Activated T-helper 9 cell treated with anti-CD3 and anti-CD28 coated beads, Interleukin-2, amount 50 U/mL, for 16 hours (primary cell): ENCODE data around the gene ARHGEF7.

ENCODE experiments used
- DNase-seq: peaks from one replicate; pipeline ENCODE4 v3.0.0-alpha.2; 2020; ENCODE audit warnings: low read depth

ARHGEF7 gene

DNA sequence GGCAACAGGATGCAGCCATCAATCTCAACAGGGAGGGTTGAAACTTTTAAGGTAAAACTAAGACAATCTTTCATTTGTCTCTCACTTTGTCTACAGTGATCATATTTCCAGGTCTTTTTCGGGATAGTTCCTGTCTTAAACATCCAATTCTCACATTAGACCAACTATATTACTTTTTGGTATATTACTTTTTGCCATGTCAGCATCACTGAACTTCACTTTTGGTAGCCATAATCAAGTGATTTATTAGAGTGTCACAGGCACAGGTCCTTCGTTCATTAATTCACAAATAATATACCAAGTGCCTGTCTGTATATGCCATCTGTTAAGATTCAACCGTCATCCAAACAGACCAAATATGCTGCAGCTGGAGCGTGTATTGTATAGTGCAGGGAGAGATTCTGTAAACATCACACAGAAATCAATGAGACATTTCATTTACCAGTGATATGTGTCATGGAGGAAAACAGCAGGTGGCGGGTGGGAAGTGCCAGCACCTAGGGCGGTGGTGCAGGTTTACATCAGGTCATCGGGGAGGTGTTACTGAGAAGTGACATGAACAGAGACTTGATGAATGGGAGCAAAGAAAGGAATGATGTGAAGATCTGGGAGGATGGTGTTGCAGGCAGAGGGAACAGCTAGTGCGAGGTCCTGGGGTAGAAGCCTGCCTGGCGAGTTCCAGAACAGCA lies 24.9 kb downstream of the ARHGEF7 start:
- DNase-seq: no peak

DNA sequence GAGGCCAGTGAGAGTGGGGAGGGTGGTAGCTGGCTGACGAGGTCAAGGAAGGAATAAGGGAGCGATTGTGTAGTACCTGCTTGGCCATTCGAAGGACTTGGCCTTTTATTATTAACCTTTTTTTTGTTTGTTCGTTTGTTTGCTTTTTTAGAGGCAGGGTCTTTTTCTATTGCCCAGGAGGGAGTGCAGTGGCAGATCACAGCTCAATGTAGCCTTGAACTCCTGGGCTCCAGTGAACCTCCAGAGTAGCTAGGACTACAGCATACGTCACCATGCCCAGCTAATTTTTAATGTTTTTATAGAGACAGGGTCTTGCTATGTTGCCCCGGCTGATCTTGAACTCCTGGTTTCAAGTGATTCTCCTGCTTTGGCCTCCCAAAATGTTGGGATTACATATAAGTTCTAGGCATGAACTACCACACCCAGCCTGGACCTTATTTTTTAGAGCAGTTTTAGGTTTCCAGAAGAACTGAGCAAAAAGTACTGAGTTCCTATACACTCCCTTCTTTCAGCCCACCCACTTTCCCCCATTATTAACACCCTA lies 25.5 kb downstream of the ARHGEF7 start:
- DNase-seq: no peak

DNA sequence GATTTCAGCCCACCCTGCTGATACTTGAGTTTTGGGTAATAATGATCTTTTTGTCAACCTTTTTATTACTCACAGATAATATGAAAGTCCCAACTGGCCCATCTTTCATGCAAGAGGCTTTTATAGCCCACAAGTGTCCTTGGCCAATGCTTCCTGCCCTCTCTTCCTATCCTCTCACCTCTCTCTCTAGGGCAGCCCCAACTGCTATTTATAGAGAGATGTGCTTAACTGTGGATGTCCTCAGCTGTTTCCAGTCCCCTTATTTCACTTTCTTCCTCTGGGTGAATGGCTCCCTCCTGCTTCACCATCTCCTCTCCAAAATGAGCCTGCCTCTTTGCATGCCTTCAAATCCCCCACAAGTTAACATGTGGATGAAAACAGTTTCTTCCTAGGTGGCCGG lies 27.4 kb downstream of the ARHGEF7 start:
- no peak for DNase-seq

DNA sequence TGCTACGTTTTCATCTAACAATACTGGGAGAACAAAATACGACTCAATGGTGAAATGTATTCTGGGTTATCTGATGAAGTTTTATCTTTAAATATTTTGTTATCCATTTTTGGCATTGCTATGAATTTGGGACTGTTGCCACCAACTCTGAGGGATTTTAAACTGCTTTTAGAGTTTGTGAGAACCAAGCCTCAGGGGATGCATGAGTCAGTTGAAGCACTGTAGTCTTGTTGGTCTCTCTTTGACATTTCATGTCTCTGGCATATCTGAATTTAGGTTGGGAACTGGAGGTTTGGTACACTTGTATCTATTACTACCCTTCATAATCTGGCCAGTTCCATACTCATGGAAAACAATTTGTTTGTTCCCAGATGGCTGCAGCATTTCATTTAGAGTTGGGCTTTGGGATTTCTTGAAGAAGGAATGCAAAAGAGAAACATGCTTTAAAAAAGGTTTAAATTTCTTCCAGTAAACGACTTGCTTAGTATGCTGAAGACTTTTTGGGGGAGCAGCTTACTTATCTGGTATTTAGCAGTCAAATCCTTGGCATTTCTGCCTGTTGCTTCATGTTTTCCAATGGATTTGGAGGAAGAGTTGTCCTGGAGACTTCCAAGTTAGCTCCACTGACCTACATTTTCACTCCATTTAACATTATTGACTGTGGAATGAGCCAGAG lies 28.9 kb downstream of the ARHGEF7 start:
- no peak for DNase-seq

DNA sequence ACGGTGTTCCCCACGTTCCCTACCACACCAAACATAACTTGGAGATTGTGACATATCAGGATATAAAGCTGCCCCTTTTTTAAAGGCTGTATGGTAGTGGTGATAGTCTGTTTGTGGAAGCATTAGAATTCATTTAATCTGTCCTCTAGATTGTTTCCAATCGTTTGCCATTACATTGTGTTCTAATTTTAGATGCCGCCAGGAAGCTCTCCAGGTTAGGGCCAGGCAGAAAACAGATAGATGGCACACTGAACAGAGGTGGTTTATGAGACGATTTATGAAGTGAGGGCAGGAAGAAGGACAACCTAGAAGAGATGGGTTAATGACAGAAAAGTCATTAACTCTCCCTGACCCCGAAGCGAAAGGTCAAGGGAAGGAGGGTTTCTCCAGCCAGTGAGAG lies 30.0 kb downstream of the ARHGEF7 start:
- DNase-seq: no peak

DNA sequence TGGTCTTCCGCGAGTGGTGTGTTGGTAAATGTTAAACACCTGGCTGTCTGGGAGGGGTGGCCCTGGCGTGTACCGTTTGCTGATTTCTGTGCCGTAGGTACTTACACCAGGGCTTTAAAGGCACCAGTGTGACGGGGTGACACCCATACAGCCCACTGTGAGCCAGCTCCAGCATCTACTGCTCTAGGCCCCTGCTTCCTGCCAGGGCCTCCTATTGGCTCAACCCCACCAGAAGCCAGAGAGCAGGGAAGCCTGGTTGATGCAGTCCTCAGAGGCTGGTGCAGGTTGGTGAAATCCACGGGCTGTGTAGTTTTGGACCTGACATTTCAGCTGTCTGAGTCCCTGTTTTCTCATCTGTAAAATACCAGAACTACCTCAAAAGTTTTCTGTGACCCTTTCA lies 30.4 kb downstream of the ARHGEF7 start:
- DNase-seq: no peak

DNA sequence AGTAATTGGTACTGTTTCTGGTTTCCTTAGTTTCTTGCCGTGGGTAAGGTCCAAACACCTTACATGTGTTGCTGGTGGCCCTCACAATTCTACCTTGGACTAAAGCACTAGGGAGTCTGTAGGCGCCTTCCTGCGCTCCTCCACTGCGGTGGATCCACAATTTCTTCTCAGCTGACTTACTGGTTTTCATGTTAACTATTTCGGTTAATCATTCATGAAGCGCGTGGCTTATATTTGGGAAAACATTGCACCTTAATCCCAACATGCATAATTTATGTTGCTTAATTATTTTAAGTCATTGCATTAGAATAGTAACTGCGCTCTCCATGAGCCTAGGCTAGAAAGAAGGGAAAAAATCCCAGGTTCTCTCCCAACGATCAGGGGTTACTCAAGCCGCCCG lies 37.7 kb downstream of the ARHGEF7 start:
- DNase-seq: no peak

DNA sequence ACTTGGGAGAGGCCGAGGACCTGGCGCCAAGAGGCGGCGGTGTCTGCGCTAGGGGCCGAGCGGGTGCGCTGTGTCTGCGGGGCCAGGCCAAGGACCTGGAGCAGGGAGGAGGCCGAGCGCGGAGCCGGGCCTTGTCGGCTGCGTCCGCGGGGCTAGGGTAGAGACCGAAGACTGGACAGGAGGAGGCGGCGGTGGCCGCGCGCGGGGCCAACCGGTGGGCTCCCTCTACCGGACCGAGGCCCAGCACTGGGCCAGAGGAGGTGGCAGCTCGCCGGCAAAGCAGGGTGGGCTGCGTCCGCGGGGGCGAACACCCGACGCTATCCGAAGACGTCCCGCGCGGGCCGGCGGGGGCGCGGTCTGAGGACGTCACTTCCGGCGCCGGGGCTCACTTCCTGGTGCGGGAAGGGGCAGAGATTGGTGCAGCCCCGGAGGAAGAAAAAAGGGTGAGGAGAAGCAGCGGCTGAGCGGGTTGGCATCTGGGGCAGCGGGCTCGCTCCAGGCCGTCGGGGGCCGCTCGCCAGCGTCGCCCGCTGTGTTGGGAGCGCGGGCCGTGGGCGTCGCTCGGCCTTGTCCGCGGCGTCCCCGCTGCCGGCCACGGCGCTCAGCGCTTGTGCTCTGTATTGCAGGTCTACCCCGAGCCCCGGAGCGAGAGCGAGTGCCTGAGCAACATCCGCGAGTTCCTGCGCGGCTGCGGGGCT lies 38.3 kb downstream of the ARHGEF7 start:
- peak; percentile 92 for DNase-seq

DNA sequence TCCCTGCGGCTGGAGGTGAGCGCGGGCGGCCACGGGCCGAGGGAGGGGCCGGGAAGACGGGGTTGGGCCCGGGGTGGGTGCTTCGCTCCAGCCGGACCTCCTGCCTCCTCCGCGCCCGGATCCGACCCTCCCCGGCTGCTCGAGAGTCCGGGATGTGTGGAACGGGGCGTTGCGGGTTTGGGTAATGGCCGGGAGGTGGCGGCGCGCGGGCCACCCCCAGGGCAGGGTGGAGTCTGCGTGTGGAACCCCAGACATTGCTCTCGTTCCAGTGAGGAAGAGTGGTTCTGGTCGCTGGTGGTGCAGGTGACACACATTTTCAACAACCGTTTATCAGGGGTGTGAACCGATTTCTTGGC lies 38.8 kb downstream of the ARHGEF7 start:
- no peak for DNase-seq

DNA sequence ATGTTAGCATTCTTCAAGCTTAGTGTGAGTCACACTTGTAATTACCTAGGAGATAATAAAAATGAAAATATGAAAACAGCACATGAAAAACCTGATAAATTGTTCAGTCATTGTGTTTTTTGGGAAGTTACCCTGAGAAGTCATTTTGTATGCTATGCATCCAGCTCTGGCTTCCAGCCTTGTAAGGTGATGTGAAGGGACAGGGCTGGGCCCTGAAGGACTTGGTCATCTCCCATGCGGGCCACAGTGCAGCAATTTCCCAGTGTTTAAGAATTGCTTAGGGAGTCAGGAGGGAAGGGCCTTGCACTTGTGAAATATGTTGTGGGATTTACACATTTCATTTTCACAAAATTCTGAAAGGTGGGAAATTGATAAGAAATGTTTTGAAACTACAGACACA lies 41.3 kb downstream of the ARHGEF7 start:
- DNase-seq: no peak

DNA sequence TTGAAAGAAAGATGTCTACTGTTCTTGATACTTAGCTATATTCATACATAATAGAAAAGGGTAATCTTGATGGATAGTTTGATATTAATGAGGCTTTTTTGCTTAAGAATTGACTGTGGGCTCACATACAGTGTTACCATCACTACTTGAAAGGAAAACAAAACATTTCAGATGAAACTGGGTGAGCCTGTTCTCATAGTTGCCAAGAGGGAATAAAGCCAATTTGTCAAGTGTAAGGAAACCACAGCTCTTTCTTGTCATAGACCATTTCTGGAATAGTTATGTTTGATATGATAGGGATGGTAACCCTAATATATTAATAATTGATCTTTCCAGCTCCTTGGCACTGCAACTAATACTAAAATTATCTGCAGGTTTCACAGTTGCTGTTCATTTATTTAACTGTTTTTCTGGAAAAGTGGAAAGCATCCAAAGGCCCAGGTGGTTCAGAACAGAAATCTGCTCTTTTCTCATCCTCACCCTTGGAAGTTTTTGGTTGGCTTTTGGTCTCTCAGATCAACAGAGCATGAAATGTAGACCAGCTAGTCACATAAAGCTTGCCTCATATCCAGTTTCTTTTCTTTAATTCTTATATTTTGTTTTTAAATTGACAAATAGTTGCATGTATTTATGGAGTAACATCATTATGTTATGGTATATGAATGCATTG lies 43.2 kb downstream of the ARHGEF7 start:
- DNase-seq: no peak

DNA sequence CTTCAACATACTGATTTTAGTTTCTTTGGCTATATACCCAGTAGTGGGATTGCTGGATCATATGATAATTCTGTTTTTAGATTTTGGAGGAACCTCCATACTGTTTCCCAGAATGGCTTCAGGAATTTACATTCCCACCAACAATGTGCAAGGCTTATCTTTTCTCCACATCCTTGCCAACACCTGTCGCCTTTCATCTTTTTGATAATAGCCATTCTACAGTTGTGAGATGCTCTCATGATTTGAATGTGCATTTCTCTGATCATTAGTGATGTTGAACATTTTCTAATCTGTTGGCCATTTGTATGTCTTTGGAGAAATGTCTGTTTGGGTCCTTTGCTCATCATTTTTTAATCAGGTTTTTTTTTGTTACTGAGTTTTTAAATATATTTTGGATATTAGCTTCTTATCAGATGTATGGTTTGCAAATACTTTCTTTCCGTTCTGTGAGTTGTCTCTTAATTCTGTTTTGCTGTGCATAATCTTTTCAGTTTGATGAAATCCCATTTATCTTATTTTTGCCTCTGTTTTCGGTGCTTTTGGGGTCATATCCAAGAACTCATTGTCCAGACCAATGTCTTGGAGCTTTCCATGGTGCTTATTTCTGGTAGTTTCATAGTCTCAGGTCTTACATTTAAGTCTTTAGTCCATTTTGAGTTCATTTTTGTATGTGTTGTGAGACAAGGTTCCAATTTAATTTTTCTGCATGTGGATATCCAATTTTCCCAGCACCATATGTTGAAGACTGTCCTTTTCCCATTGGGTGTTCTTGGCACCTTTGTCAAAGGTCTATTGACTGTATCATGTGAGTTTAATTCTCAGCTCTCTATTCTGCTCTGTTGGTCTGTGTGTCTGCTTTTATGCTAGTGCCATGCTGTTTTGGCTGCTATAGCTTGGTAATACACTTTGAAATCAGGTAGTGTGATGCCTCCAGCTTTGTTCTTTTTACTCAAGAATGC lies 44.5 kb downstream of the ARHGEF7 start:
- no peak for DNase-seq

DNA sequence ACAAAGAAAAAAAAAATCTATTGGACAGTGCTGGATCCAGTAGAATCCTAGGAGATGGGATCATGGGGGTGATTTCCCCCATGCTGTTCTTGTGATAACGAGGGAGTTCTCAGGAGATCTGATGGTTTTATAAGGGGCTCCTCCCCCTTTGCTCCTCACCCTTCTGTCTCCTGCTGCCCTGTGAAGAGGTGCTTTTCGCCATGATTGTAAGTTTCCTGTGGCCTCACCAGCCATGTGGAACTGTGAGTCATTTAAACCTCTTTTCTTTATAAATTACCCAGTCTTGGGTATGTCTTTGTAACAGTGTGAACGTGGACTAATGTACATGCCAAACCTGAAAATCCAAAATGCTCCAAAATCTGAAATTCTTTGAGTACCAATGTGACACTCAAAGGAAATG lies 45.5 kb downstream of the ARHGEF7 start:
- no peak for DNase-seq

DNA sequence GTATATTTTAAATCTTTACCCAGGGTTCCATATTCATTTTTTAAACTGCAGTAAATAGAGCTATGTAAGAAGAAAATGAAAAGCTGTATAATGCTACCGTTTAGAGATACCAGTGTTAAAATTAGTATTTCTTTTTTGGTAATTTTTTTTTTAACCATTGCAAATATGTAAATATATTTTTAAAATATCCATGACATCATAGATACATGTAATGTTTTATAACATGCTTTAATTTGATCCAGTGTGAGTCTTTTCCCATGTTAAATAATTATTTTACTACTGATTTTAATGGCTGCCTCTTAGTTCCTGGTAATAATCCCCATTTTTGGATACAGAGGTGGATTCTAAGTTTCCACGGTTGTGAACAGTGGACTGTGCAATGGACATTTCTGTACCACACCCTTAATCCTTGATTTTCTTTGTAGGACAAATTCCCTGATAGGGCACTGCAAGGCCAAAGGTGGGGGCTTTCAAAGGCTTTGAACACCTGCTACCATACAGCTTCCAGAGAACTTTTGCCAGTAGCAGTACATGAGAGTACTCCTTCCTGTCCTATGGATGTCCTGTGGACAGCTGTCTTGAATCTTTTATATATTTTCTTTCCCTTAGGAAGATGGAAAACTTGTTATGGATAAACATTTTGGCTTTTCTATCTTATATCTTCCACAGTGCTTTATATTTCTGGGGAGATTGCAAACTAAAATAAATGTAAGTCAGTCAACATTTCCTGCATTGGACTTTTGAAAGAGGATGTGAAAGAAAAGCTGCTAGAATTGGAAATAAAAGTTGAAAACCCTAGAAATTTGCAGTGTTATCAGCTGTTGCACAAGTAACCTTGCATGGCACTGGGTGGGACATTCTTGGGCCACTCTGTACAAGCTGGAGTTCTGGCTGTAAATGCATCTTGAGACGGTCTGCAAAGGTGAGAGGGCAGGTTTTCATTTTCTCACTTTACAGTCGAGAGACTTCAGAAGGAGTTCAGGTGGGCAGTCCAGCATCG lies 46.8 kb downstream of the ARHGEF7 start:
- DNase-seq: no peak

DNA sequence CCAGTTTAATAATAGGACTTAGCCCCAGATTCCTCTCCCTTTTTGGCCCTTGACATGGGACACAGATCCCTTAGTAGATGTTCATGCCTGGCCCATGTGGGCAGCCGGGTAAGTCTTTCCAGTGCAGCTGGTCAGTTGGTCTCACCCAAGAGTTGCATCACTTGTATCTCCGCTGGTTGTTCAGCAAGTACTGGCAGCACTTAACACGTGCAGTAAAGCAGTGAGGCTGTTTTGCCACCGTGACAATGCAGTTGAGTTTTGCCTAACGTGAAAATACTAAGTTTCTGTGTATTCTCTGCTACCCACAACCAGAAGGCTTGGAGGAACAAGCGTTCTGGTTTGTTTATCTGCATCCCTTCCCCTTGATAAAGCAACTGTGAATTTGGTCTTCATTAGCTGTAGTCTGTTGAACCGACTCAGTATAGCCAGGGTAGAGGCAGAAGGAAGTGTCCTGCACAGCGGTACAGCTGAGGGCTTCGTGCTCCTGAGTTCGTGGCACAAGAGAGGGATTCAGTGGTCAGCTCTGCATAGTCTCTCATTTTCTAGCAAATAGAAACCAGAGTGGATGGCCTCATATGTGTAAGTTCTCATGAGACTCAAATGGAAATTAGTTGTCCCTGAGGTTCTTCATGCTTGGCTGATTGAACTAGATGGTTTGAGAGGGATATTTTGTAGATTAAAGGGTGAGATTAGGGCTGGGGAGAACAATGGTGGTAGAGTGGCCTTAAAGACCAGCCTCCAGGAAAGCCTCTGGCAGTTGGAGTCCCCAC lies 50.3 kb downstream of the ARHGEF7 start:
- DNase-seq: no peak

DNA sequence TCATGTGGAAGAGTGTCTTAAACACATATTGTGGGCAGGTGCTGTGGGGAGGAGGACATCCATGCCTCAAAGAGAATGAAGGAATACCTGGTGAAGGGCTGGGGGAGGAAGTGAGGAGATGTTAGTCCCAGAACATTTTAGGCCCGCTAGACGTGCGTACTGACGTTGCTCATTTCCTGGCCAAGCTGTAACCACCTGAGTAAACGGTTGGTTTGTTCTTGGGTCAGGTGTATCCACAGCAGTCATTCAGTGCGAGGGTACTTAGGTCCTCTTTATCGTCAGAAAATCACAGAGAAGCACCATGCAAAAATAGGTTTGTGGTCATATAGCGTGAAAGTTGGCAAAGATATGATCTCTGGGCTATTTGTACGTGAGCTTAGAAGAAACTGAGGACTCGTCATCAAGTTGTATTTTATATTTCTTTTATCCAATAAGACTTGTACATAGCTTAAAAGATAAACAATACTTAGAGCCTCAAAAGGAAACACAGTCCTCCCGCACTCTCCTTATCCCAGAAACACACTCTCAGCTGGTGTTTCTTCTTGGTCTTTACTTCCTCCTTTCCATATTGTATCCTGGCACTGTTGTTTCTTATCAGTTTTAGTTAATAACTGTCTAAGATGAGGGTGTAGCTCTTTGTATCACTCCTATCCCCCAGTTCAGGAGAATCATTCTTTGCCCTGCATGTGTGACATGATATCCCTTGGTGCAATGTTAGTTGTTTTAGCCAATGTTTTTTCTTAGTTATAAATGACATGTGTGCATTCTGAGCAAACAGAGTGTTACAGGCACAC lies 52.0 kb downstream of the ARHGEF7 start:
- DNase-seq: no peak

DNA sequence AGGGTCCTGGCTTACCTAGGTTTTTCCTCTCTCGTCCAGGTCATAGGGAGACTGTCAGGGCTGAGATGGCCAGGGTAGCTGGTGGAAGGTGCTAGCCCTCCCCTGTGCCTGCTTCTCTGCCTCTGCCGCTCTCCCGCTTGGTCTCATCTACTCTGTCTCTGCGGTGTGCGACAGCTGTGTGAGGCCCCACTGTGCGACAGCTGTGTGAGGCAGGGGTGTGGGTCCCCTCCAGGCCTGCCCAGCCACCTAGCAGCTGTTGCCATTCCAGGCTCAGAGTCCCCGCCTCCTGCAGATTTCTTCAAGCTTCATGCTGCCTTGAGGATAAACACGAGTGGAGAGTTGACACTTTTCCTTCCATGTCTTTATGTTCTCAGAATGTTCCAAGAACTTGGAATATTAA lies 53.0 kb downstream of the ARHGEF7 start:
- no peak for DNase-seq

DNA sequence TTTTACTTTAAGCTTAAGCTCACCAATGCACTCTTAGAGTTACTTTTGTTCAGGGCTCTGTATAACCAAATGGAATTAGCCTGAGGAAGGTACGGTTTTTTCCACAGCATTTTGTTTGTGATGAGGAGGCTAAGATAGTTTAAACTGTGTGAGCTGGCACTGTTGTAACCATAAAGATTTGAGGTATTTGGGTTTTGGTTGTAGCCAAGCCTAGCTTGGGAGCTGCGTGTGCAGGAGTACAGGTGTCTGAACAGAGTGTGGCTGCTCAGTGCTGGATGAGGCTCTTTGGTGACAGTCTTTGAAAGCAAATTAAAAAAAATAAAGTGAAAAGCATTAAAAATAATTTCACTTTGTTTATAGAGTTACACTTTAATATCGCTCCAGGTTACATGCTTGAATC lies 56.0 kb downstream of the ARHGEF7 start:
- no peak for DNase-seq

DNA sequence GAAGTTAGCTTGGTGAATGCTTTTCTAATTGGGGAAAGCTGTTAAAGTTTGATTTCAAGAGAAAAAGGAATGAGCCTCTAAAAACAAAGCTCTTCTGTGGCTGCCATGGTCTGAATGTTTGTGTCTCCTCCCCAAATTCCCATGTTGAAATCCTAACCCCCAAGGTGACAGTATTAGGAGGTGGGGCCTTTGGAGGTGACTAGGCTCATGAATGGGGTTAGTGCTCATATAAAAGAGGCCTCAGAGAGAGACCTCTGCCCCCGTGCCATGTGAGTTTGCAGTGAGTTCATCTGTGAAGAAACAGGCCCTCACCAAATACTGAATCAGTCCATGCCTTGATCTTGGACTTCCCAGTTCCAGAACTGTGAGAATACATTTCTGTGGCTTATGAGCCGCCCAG lies 56.5 kb downstream of the ARHGEF7 start:
- no peak for DNase-seq
